Measurements from ENCODE around the gene POLR3F. TPM values are rescaled to one million over a fixed set of nuclear protein-coding genes. Genes with fewer than 3 reads are reported as not detected.
"Not testable (repeated sequence)": the region's sequence is repeated elsewhere in the genome, so short reads cannot be mapped to it uniquely, and the experiment has no call there.

The POLR3F gene
- total RNA-seq, 2 experiments from 2014 or later = 7.7 to 10.1 TPM

- H3K4me3 Mint-ChIP-seq = no peak overlapping the region
- H3K9me3 Mint-ChIP-seq = no peaks in the 10 kb centered on the region
- H3K36me3 Mint-ChIP-seq (ENCODE audit: low read depth) = peaks cover 35% of the 10 kb centered on the region
- no peaks in the 10 kb centered on the region for H3K4me1 Mint-ChIP-seq
- no peak for DNase-seq
- H3K27me3 Mint-ChIP-seq = no peaks in the 10 kb centered on the region
- ChIA-PET POLR2A (interaction anchor here (1.3 kb wide), 1 partner anchor 10 kb away, joined by 6 read pairs; the partner anchor contains the start of genes DZANK1 and POLR3F), CTCF (no interaction called here)
- no peak overlapping the region for H3K27ac Mint-ChIP-seq
Observed at GRCh38 chr20:18477218-18477617, 10.0 kb downstream of the POLR3F start.

GRCh38 chr20:18477821-18478220, 10.6 kb downstream of the POLR3F start:
- Mint-ChIP-seq H3K27ac (no peak overlapping the region), H3K36me3 (ENCODE audit: low read depth) (peaks cover 41% of the 10 kb centered on the region), H3K4me1 (no peaks in the 10 kb centered on the region), H3K27me3 (no peaks in the 10 kb centered on the region), H3K9me3 (no peaks in the 10 kb centered on the region), H3K4me3 (no peak overlapping the region)
- ChIA-PET CTCF (no interaction called here), POLR2A (interaction anchor here (1.3 kb wide), 1 partner anchor 11 kb away, joined by 6 read pairs; the partner anchor contains the start of genes DZANK1 and POLR3F)
- no peak for DNase-seq

- no peak overlapping the region for H3K4me3 Mint-ChIP-seq
- H3K4me1 Mint-ChIP-seq = no peaks in the 10 kb centered on the region
- no peak overlapping the region for H3K27ac Mint-ChIP-seq
- POLR2A ChIA-PET = no interaction called here
- DNase-seq = no peak
- H3K36me3 Mint-ChIP-seq (ENCODE audit: low read depth) = peaks cover 40% of the 10 kb centered on the region
- no peaks in the 10 kb centered on the region for H3K9me3 Mint-ChIP-seq
- CTCF ChIA-PET = interaction anchor here (0.9 kb wide), 1 partner anchor 11 kb away, joined by 3 read pairs; no protein-coding TSS in a partner anchor
- no peaks in the 10 kb centered on the region for H3K27me3 Mint-ChIP-seq
Observed at GRCh38 chr20:18481596-18481995, 14.4 kb downstream of the POLR3F start.

- Mint-ChIP-seq H3K27me3 (no peaks in the 10 kb centered on the region), H3K27ac (no peak overlapping the region), H3K4me3 (no peak overlapping the region), H3K36me3 (ENCODE audit: low read depth) (peaks cover 44% of the 10 kb centered on the region), H3K4me1 (peaks cover 2% of the 10 kb centered on the region), H3K9me3 (no peaks in the 10 kb centered on the region)
- ChIA-PET CTCF (interaction anchor here (0.8 kb wide), 1 partner anchor 27 kb away, joined by 3 read pairs; no protein-coding TSS in a partner anchor), POLR2A (interaction anchor here (0.9 kb wide), 1 partner anchor 18 kb away, joined by 3 read pairs; no protein-coding TSS in a partner anchor)
- no peak for DNase-seq
Observed at GRCh38 chr20:18488301-18488700, 21.1 kb downstream of the POLR3F start.

- Mint-ChIP-seq H3K4me3 (peak overlapping the region; percentile 98), H3K36me3 (ENCODE audit: low read depth) (peaks cover 16% of the 10 kb centered on the region), H3K27ac (no peak overlapping the region), H3K9me3 (no peaks in the 10 kb centered on the region), H3K27me3 (no peaks in the 10 kb centered on the region), H3K4me1 (peaks cover 24% of the 10 kb centered on the region)
- DNase-seq = no peak
- ChIA-PET POLR2A (interaction anchor here (1.0 to 4.7 kb wide), 7 partner anchors 10 to 97 kb away, joined by 3 to 143 read pairs (median 5); partner anchors contain the start of genes DZANK1, POLR3F, SEC23B and SMIM26), CTCF (interaction anchor here (0.8 to 4.3 kb wide), 2 partner anchors 11 to 29 kb away, joined by 4 to 30 read pairs; partner anchors contain the start of genes DZANK1, POLR3F and SEC23B)
Observed at GRCh38 chr20:18496042-18496441, 28.9 kb downstream of the POLR3F start.

GRCh38 chr20:18496740-18497592, 29.8 kb downstream of the POLR3F start, which contains the start of gene RBBP9:
Gene RBBP9 (minus strand): TSS chr20:18497225. CDS start chr20:18497167, 58 bp downstream.
- peak within 1 kb of the TSS; percentile 98 for H3K4me3 Mint-ChIP-seq
- CTCF ChIA-PET = interaction anchor here (0.7 to 4.3 kb wide), 2 partner anchors 10 to 30 kb away, joined by 3 to 30 read pairs; partner anchors contain the start of genes DZANK1, POLR3F and SEC23B
- DNase-seq = peak; percentile 79
- H3K9me3 Mint-ChIP-seq = no peaks in the 10 kb centered on the region
- POLR2A ChIA-PET = interaction anchor here (1.0 to 4.7 kb wide), 8 partner anchors 10 to 359 kb away, joined by 3 to 143 read pairs (median 5); partner anchors contain the start of genes DZANK1, KAT14, PET117 and POLR3F
- H3K4me1 Mint-ChIP-seq = peaks cover 26% of the 10 kb centered on the region
- H3K36me3 Mint-ChIP-seq (ENCODE audit: low read depth) = peaks cover 13% of the 10 kb centered on the region
- peak within 1 kb of the TSS; percentile 77 for H3K27ac Mint-ChIP-seq
- no peaks in the 10 kb centered on the region for H3K27me3 Mint-ChIP-seq

GRCh38 chr20:18497603-18498002, 30.4 kb downstream of the POLR3F start:
- Mint-ChIP-seq H3K36me3 (ENCODE audit: low read depth) (peaks cover 11% of the 10 kb centered on the region), H3K4me3 (peak overlapping the region; percentile 98), H3K9me3 (no peaks in the 10 kb centered on the region), H3K27ac (no peak overlapping the region), H3K4me1 (peaks cover 26% of the 10 kb centered on the region), H3K27me3 (no peaks in the 10 kb centered on the region)
- ChIA-PET CTCF (interaction anchor here (0.7 to 4.3 kb wide), 2 partner anchors 9 to 31 kb away, joined by 3 to 30 read pairs; partner anchors contain the start of genes DZANK1, POLR3F and SEC23B), POLR2A (interaction anchor here (1.1 to 4.7 kb wide), 5 partner anchors 10 to 360 kb away, joined by 5 to 143 read pairs (median 13); partner anchors contain the start of genes DZANK1, KAT14, PET117 and POLR3F)
- DNase-seq = no peak

- DNase-seq = not testable (repeated sequence)
Observed at GRCh38 chr20:18501672-18502071, 34.5 kb downstream of the POLR3F start.

GRCh38 chr20:18504479-18505060, 37.4 kb downstream of the POLR3F start:
- no peaks in the 10 kb centered on the region for H3K9me3 Mint-ChIP-seq
- H3K4me3 Mint-ChIP-seq = no peak overlapping the region
- ChIA-PET POLR2A (interaction anchor here (1.4 to 5.2 kb wide), 3 partner anchors 7 to 38 kb away, joined by 3 to 143 read pairs (median 4); partner anchors contain the start of genes DZANK1 and RBBP9), CTCF (no interaction called here)
- DNase-seq = no peak
- peaks cover 32% of the 10 kb centered on the region for H3K4me1 Mint-ChIP-seq
- peaks cover 15% of the 10 kb centered on the region for H3K36me3 Mint-ChIP-seq (ENCODE audit: low read depth)
- no peak overlapping the region for H3K27ac Mint-ChIP-seq
- H3K27me3 Mint-ChIP-seq = no peaks in the 10 kb centered on the region

More at GRCh38 chr20:18501672-18502071, 34.5 kb downstream of the POLR3F start:
- POLR2A ChIA-PET; H3K27ac Mint-ChIP-seq; H3K4me3 Mint-ChIP-seq; H3K36me3 Mint-ChIP-seq (ENCODE audit: low read depth); H3K27me3 Mint-ChIP-seq; H3K9me3 Mint-ChIP-seq: not testable (repeated sequence)
- H3K4me1 Mint-ChIP-seq = peaks cover 17% of the 10 kb centered on the region
- CTCF ChIA-PET = interaction anchor here (0.8 kb wide), 1 partner anchor 292 kb away, joined by 4 read pairs; no protein-coding TSS in a partner anchor

- peak; percentile 34 for DNase-seq
- H3K27ac Mint-ChIP-seq = peak overlapping the region; percentile 99
- CTCF ChIA-PET = interaction anchor here (0.8 to 3.1 kb wide), 5 partner anchors 9 to 1001 kb away, joined by 3 to 30 read pairs (median 5); partner anchors contain the start of genes DZANK1, POLR3F, RBBP9 and ZNF133
- H3K4me3 Mint-ChIP-seq = peak overlapping the region; percentile 99
- H3K27me3 Mint-ChIP-seq = no peaks in the 10 kb centered on the region
- H3K9me3 Mint-ChIP-seq = no peaks in the 10 kb centered on the region
- POLR2A ChIA-PET = interaction anchor here (0.7 to 5.2 kb wide), 32 partner anchors 9 to 1546 kb away, joined by 3 to 143 read pairs (median 6); partner anchors contain the start of genes BFSP1, CFAP61, CRNKL1 and DTD1
- peaks cover 52% of the 10 kb centered on the region for H3K4me1 Mint-ChIP-seq
- H3K36me3 Mint-ChIP-seq (ENCODE audit: low read depth) = peaks cover 37% of the 10 kb centered on the region
Observed at GRCh38 chr20:18506744-18507143, 39.6 kb downstream of the POLR3F start.

GRCh38 chr20:18507218-18508191, 40.3 kb downstream of the POLR3F start, which contains the start of gene SEC23B:
Gene SEC23B (plus strand): TSS chr20:18507940. CDS start chr20:18510836, 2,896 bp downstream.
- H3K36me3 Mint-ChIP-seq (ENCODE audit: low read depth) = peaks cover 42% of the 10 kb centered on the region
- no peaks in the 10 kb centered on the region for H3K27me3 Mint-ChIP-seq
- H3K9me3 Mint-ChIP-seq = no peaks in the 10 kb centered on the region
- DNase-seq = peak; percentile 98
- peaks cover 53% of the 10 kb centered on the region for H3K4me1 Mint-ChIP-seq
- ChIA-PET POLR2A (interaction anchor here (0.7 to 5.2 kb wide), 34 partner anchors 8 to 1545 kb away, joined by 3 to 143 read pairs (median 5); partner anchors contain the start of genes BFSP1, CFAP61, CRNKL1 and DTD1), CTCF (interaction anchor here (0.8 to 3.1 kb wide), 8 partner anchors 10 to 1002 kb away, joined by 3 to 30 read pairs (median 4); partner anchors contain the start of genes DTD1, DZANK1, POLR3F and RBBP9)
- H3K4me3 Mint-ChIP-seq = peak within 1 kb of the TSS; percentile 99
- H3K27ac Mint-ChIP-seq = peak within 1 kb of the TSS; percentile 99
